ENCODE results near the gene PLXNA4.

The PLXNA4 gene

GRCh38 chr7:132286836-132287235, 289.4 kb downstream of the PLXNA4 start:
- no peak overlapping the region for H3K27ac ChIP-seq
- TF ChIP-seq CTCF (conservative IDR thresholded peaks at IDR 0.05): no peak

- no peak overlapping the region for H3K27ac ChIP-seq
- no peak for TF ChIP-seq CTCF (conservative IDR thresholded peaks at IDR 0.05)
Measured at GRCh38 chr7:132280335-132280734, 295.9 kb downstream of the PLXNA4 start.

DNA sequence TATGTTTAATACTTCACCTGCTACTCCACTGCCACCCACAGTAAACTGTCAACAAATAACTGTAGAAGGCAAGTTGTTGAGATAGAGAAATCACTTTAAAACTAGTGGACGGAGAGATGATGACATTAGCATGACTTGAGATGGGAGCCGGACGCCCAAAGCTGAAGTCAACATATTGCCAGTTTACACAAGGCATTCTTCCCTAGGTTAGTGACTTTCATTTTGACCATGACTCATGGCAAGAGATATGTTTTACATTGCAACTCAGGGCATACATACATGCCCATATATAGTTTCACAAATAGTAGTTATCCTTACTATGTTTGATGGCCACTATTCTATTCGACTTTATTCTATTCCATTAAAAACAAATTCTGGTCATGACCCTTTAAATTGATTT, 296.6 kb downstream of the PLXNA4 start:
- no peak for TF ChIP-seq CTCF (conservative IDR thresholded peaks at IDR 0.05)
- H3K27ac ChIP-seq: no peak overlapping the region

DNA sequence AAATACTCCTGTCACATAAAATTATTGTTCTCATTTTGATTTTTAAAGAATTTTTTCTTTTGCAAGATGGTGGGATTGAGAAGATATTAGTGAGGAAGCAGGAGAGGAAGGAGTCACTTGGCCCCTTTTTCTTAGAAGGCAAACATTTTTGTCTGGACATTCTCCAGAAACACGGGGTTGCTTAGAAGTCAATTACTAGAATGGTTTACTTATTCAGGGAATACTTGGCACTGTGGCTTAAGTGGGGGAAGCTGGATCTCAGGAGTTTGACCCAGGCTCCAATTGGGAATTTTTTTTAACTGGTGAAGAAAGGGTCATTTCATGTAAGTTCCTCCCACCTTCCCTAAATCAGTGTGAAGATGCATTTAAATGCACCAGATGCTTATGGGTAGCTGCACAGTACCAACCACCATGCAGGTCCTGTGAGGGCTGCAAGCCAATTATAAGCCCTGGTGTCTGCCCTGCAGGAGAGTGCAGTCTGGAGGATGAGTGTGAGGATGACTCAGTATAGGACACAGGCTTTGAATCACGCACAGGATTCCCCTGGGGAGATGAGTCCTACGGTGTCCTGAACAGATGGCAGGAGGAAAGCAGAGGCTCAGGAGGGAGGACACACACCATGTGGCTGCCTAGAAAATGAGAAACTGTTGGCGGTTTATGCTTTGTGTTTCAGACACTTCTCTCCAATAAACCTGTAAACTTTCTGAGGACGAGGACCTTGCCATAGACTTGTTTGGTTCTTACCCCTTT, 299.1 kb downstream of the PLXNA4 start:
- H3K27ac ChIP-seq: no peak overlapping the region
- TF ChIP-seq CTCF (conservative IDR thresholded peaks at IDR 0.05): no peak

DNA sequence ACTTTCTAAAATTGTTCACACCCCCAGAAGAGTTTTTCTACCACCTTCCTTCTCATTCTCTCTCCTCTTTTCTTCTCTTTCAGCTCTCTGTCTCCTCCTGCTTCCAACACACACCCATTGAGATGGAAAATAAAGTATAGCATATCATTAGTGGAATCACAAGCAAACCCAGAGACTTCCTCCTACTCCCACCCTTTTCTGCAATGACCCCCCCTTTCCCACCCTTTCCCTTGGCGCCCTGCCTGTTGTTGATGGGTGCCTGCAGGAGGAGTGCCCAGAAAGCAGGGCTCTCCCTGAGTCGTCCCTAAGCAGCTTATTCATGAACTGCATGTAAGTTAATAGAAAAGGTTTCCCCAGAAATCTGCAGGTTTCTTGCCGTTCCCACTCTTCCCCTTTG, 300.0 kb downstream of the PLXNA4 start:
- no peak overlapping the region for H3K27ac ChIP-seq
- no peak for TF ChIP-seq CTCF (conservative IDR thresholded peaks at IDR 0.05)

DNA sequence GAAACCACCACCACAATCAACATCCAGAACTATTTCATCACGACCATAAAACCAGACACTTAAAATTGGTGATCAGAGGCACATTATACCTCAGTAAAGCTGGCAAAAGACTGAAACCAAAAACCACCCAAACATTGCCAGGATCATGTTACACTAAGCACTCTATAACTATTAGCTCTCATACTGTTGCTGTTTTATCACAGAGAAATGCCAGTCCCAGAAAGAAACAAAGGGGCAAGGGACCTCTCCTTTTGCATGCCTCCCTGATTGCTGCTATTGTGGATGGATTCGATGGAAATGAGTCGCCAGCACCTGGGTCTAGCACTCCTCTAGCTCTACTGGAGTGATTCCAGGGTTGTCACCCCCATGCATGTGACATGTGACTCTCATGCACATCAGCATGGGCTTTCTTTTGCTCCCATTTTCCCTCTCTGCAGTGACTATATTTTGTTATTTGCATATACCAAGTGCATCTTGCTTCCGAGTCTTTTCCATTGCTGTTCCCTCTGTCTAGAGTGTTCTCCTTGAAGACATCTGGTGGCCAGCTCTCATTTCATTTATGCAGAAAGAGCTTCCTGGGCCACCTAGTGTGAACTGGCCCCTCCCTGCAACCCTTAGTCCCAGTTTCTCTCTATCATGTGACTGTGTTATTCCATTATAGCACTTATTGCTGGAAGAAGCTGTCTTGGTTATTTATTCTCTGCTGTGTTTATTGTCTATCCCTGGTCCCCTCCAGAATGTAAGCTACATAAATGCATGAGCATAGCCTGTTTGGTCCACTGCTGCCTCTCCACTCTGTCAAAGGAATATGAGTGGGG, 300.6 kb downstream of the PLXNA4 start:
- no peak overlapping the region for H3K27ac ChIP-seq
- no peak for TF ChIP-seq CTCF (conservative IDR thresholded peaks at IDR 0.05)

- no peak overlapping the region for H3K27ac ChIP-seq
- no peak for TF ChIP-seq CTCF (conservative IDR thresholded peaks at IDR 0.05)
Measured at GRCh38 chr7:132272763-132273371, 303.4 kb downstream of the PLXNA4 start.
